K562 (cell line): ENCODE data around the gene CDR2L. TPM values are rescaled to one million over a fixed set of nuclear protein-coding genes. Genes with fewer than 3 reads are reported as not detected.

ENCODE experiments used
- CTCF ChIP-seq, 3 experiments: IDR thresholded peaks in 2 of 3; conservative IDR thresholded peaks in 1 of 3; 2 replicates each; pipeline ENCODE4 v1.5.1; 2011 to 2012; ENCODE audit warnings: low read length in 3 of 3, mild to moderate bottlenecking in 3 of 3, control low read depth in 2 of 3, improper control_type of control experiment in 1 of 3, inconsistent platforms in 1 of 3, low read depth in 1 of 3, mixed read lengths in 1 of 3, moderate library complexity in 1 of 3; ENCODE audit not compliant: insufficient read depth in 2 of 3
- DACH1 ChIP-seq: fragments of 450-650 bp; IDR thresholded peaks from 2 replicates; pipeline ENCODE4 v1.6.1; 2018; ENCODE audit not compliant: partially characterized antibody
- ETS1 ChIP-seq: conservative IDR thresholded peaks from 2 replicates; pipeline ENCODE4 v1.6.1; 2011; ENCODE audit warnings: low read depth, mild to moderate bottlenecking, low read length; ENCODE audit not compliant: control insufficient read depth
- HDAC6 ChIP-seq: IDR thresholded peaks from 2 replicates; pipeline ENCODE4 v1.6.1; 2012; ENCODE audit warnings: low read depth, mild to moderate bottlenecking, control low read depth, inconsistent platforms, low read length, moderate library complexity
- PHF21A ChIP-seq: fragments of 450-650 bp; IDR thresholded peaks from 2 replicates; pipeline ENCODE4 v1.6.1; 2017; ENCODE audit warnings: low read depth, borderline replicate concordance
- SMC3 ChIP-seq: conservative IDR thresholded peaks from 2 replicates; pipeline ENCODE4 v1.6.1; 2011; ENCODE audit warnings: low read depth, low read length, improper control_type of control experiment; ENCODE audit not compliant: insufficient read depth
- SREBF1 ChIP-seq: fragments of 150-350 bp; IDR thresholded peaks from 2 replicates; pipeline ENCODE4 v1.6.1; 2014; ENCODE audit warnings: antibody characterized with exemption, low read depth, low read length, borderline replicate concordance
- TRIM24 ChIP-seq, 2 experiments: fragments of 450-650 bp; IDR thresholded peaks; 2 replicates each; pipeline ENCODE4 v1.6.1; 2016
- polyA plus RNA-seq, 8 experiments: library from polyadenylated mRNA; depleted of rRNA in 4 of 8; stranded (reverse) in 5 of 8; unstranded in 3 of 8; fragments of >200 nt; fragmentation: Nextera tagmentation in 2 of 8; fragmentation: Illumina TruSeq in 1 of 8; extraction: Ambion mirVana in 2 of 8; extraction: Trizol in 1 of 8; gene quantifications; 2 replicates each; pipeline versions ENCODE4 v1.2.1 to v1.2.3, GENCODE V29; 2011 to 2014; ENCODE audit warnings: inconsistent platforms in 1 of 8, missing spikeins in 1 of 8
- total RNA-seq, 7 experiments: library from RNA; depleted of rRNA in 6 of 7; stranded (reverse); fragments of >200 nt in 6 of 7; fragmentation: Illumina TruSeq in 2 of 7; extraction: Trizol in 2 of 7; gene quantifications; 2 replicates each; pipeline versions ENCODE4 v1.2.1 to v1.2.3, GENCODE V29; 2011 to 2021; ENCODE audit warnings: low replicate concordance in 1 of 7
- TF ChIP-seq, protein P1 (sequence below), 2 experiments: fragments of 450-650 bp in 1 of 2; sonication (generic) in 1 of 2; formaldehyde crosslinking in 1 of 2; IDR thresholded peaks; 2 replicates each; pipeline versions ENCODE4 v1.7.1 to v1.9.0; 2016 to 2022; ENCODE audit warnings: inconsistent platforms in 1 of 2, mild to moderate bottlenecking in 1 of 2, missing genetic modification reagents in 1 of 2
- TF ChIP-seq, protein P2 (sequence below): fragments of 450-650 bp; IDR thresholded peaks from 2 replicates; pipeline ENCODE4 v1.7.1; 2018; ENCODE audit warnings: mild to moderate bottlenecking, low read depth; ENCODE audit not compliant: partially characterized antibody

Gene CDR2L
- total and polyA plus RNA-seq, 9 of the 15 experiments (the other 6 are each of a cell fraction or from before 2014, with no cell fraction given), result 2.7 to 16.0 (median 7.3) TPM

GRCh38 chr17:74960570-74961342 lies 26.7 kb upstream of the CDR2L start (continued):
- TF ChIP-seq, protein P1, sequence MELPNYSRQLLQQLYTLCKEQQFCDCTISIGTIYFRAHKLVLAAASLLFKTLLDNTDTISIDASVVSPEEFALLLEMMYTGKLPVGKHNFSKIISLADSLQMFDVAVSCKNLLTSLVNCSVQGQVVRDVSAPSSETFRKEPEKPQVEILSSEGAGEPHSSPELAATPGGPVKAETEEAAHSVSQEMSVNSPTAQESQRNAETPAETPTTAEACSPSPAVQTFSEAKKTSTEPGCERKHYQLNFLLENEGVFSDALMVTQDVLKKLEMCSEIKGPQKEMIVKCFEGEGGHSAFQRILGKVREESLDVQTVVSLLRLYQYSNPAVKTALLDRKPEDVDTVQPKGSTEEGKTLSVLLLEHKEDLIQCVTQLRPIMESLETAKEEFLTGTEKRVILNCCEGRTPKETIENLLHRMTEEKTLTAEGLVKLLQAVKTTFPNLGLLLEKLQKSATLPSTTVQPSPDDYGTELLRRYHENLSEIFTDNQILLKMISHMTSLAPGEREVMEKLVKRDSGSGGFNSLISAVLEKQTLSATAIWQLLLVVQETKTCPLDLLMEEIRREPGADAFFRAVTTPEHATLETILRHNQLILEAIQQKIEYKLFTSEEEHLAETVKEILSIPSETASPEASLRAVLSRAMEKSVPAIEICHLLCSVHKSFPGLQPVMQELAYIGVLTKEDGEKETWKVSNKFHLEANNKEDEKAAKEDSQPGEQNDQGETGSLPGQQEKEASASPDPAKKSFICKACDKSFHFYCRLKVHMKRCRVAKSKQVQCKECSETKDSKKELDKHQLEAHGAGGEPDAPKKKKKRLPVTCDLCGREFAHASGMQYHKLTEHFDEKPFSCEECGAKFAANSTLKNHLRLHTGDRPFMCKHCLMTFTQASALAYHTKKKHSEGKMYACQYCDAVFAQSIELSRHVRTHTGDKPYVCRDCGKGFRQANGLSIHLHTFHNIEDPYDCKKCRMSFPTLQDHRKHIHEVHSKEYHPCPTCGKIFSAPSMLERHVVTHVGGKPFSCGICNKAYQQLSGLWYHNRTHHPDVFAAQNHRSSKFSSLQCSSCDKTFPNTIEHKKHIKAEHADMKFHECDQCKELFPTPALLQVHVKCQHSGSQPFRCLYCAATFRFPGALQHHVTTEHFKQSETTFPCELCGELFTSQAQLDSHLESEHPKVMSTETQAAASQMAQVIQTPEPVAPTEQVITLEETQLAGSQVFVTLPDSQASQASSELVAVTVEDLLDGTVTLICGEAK (IDR thresholded peaks at IDR 0.05), result no peak
- TF ChIP-seq, protein P1 (CRISPR knock-in tag; IDR thresholded peaks at IDR 0.05), result no peak
- TF ChIP-seq ETS1 (0 out of 2 replicates have a peak, but pooled peaks have one; percentile 51), SMC3 (peak; percentile 90), PHF21A (peak; percentile 64; the same call in 1 of the 2 replicates), CTCF (IDR thresholded peaks at IDR 0.05 in 2 of 3, conservative IDR thresholded peaks at IDR 0.05 in 1 of 3; ENCODE audit: insufficient read depth in 2 of 3, low read depth in 1 of 3, low read length in 3 of 3) (peak; percentile 90 to 92 (median 91)), SREBF1 (peak; percentile 63; the same call in 1 of the 2 replicates), TRIM24 (IDR thresholded peaks at IDR 0.05) (peak in 1 of 2 experiments; percentile 73; a peak in 2 of 4 replicates), DACH1 (no peak), HDAC6 (no peak)
- TF ChIP-seq, protein P2, sequence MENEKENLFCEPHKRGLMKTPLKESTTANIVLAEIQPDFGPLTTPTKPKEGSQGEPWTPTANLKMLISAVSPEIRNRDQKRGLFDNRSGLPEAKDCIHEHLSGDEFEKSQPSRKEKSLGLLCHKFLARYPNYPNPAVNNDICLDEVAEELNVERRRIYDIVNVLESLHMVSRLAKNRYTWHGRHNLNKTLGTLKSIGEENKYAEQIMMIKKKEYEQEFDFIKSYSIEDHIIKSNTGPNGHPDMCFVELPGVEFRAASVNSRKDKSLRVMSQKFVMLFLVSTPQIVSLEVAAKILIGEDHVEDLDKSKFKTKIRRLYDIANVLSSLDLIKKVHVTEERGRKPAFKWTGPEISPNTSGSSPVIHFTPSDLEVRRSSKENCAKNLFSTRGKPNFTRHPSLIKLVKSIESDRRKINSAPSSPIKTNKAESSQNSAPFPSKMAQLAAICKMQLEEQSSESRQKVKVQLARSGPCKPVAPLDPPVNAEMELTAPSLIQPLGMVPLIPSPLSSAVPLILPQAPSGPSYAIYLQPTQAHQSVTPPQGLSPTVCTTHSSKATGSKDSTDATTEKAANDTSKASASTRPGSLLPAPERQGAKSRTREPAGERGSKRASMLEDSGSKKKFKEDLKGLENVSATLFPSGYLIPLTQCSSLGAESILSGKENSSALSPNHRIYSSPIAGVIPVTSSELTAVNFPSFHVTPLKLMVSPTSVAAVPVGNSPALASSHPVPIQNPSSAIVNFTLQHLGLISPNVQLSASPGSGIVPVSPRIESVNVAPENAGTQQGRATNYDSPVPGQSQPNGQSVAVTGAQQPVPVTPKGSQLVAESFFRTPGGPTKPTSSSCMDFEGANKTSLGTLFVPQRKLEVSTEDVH, result peak; percentile 49
